Loucy (cell line): ENCODE data around the gene CACHD1.

ENCODE experiments used
- EZH2phosphoT487 ChIP-seq: fragments of 200-600 bp; IDR thresholded peaks from 2 replicates; pipeline ENCODE4 v1.6.1; 2018; ENCODE audit warnings: antibody characterized with exemption, mild to moderate bottlenecking, moderate library complexity, borderline replicate concordance
- TF ChIP-seq, protein P1 (sequence below): fragments of 200-600 bp; sonication (generic); conservative IDR thresholded peaks from 2 replicates; pipeline ENCODE4 v1.5.1; 2014; ENCODE audit warnings: mild to moderate bottlenecking, antibody characterized with exemption, low read length

DNA sequence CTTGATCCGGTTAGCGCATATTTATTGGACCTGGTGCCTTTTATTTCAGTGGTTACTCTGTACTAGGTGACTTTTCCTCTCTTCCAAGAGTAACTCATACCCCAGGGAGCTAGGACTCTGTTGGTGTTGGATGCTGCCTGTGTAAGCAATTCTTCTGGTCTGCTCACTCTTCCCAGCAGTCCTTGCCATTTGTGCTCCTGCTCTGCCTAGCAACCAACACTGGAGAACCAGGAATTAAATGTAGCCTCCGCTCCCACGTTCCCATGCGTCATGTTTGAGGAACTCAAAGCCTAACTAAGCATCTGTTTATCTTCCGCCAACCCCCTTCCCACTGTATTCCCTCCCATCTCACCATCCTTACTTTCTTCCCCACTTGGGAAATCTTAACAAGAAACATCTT, 209.2 kb downstream of the CACHD1 start:
- TF ChIP-seq, protein P1, sequence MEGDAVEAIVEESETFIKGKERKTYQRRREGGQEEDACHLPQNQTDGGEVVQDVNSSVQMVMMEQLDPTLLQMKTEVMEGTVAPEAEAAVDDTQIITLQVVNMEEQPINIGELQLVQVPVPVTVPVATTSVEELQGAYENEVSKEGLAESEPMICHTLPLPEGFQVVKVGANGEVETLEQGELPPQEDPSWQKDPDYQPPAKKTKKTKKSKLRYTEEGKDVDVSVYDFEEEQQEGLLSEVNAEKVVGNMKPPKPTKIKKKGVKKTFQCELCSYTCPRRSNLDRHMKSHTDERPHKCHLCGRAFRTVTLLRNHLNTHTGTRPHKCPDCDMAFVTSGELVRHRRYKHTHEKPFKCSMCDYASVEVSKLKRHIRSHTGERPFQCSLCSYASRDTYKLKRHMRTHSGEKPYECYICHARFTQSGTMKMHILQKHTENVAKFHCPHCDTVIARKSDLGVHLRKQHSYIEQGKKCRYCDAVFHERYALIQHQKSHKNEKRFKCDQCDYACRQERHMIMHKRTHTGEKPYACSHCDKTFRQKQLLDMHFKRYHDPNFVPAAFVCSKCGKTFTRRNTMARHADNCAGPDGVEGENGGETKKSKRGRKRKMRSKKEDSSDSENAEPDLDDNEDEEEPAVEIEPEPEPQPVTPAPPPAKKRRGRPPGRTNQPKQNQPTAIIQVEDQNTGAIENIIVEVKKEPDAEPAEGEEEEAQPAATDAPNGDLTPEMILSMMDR = no peak
- no peak for TF ChIP-seq EZH2phosphoT487
